ENCODE measurements around the gene ELF3.
"Not testable (repeated sequence)": the region's sequence is repeated elsewhere in the genome, so short reads cannot be mapped to it uniquely, and the experiment has no call there.

The ELF3 gene

DNA sequence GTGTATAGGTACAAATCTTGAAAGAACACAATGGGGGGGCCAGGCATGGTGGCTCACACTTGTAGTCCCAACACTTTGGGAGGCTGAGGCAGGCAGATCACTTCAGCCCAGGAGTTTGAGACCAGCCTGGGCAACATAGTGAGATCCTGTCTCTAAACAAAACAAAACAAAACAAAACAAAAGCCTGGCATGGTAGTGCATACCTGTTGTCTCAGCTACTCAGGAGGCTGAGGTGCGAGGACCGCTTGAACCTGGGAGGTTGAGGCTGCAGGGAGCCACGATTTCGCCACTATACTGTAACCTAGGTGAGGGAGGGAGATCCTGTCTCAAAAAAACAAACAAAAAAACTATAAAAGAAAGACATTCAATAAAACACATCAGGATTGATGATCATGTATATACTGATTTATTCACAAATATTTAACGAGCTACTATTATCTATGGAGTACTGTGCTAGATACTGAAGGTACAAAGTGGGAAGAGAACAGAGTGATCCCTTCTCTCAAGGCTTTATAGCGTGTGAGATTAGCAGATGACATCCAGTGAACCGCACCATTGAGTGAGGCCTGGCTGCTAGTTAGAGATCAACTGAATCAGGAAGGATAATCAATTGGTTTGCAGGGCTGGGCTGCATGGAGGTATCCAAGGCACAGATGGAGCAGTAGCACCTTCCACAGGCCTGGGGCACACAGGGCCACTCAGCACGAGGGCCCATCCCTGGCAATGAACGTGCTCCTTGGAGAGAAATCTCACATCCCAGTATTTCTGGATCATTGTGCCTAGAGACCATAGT is 26.4 kb downstream of the ELF3 start:
- no peak for DNase-seq

DNA sequence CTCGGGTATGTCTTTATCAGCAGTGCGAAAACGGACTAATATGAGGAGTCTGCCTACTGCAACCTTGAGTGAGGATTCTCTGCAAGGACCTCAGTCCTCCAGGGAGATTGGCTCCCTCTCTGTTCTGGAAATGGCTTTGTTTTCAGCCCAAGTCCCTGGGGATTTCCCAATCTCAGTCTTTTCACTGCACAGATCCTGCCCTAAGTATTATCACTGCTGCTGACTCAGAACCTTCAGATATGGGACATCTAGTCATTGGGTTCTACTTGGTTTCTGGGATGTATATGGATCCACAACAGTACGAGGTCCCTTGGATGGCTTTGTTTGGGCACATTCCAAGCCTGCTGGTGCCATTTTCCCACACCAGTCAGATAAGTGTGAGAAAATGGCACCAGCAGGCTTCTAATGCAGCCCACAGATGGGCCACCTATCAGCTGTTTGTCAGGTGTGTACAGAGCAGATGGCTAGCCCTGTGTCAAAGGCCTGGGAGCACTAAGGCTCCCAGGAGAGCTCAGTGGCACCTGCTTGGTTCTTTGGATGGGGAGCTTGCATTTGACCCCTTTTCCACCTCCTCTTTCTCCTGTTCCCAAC is 27.4 kb downstream of the ELF3 start:
- no peak for DNase-seq

DNA sequence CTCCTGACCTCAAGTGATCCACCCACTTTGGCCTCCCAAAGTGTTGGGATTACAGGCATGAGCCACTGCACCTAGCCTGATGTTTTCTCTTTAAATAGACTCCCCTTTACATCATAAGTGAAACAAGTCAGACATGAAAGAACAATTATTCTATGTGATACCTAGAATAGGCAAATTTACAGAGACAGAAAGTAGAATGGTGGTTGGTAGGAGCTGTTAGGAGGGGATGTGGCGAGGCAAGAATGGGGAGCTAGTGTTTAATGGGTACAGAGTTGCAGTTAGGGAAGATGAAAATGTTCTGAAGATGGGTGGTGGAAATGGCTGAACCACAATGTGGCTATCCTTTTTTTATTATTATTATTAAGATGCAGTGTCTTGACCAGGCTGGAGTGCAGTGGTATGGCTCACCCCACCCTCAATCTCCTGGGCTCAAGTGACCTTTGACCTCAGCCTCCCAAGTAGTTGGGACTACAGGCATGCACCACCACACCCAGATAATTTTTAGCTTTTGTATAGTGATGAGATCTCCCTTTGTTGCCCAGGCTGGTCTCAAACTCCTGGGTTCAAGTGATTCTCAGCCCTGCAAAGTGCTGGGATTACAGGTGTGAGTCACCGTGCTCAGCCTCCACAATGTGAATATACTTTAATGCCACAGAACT is 28.4 kb downstream of the ELF3 start:
- no peak for DNase-seq

DNA sequence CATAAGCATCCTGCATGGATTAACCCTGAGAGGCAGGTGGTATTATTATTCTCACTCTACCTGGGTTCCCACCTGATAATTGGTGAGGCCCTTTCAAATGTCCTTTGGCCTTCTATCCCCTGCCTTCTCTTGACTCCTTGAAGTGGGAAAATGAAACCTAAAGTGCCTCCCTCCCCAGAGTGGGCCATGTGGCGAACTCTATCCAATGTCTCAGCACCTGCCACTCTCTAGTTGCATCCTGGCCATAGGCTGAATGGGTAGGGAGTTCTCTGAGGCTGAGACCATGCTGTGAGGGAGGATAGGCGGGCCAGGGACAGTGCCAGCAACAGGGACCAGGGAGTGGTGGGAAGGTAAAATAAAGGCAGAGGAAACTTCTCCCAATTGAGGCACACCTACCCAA is 35.3 kb downstream of the ELF3 start:
- no peak for DNase-seq

DNA sequence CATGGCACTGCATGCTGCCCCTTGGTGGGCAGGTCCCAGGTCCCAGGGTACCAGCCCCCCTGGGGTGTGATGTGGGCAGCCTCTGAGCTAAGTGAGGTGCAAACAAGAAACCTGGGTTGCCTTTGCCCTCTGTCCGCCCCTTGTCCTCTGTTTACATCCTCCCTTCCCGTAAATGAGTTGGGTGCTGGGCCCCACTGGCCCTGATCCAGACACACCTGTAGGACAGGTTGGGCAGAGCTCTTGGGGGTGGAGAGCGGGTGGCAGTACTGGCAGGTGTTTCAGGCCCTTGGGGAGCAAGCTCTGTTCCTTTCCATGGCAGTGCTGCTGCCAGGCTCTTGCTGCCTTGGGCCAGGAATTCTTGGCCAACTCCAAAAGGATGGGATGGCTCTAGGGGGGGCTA is 35.8 kb downstream of the ELF3 start:
- no peak for DNase-seq

DNA sequence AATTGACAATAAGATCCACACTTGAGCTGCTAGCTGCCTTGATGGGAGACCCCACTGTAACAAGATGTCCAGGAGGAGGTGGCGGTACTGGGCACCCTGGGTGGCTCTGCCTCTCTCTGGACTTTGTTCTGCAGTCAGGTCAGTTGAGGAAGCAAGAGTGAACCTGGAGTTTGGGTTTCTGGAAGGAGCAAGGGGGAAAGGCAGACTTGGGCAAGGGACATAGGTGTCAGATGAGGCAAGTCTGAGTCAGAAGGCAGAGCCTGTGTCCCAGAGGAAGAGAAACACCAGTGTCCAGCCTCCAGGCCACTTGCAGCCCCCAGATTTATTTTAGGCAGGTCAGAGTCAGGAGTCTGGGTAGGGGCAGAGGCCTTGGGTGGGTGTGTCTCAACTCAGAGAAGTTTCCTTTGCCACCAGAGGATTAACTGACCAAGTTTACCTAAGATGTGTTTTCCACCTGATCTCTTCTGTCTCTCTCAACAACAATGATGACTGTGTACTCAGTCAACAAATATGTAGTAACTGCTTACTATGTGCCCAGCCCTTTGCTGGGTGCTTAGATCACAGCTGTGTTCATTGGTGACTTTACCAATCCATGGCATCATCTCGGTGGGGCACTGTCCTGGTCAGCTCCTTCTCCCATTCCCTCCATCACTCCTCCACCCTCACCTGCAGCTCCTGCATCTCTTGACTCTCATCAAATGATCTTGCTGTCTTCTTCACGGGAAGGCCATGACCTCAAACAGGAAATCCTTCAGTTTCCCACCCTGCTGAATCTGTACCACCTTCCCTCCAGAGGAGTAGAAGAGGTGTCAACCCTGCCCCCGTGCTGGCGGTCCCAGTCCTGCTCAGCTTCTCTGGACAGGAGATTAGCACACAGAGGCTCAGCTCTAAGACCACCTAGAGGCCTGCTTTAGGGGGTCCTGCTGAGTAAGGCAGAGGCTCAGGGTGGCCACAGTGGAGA is 36.6 kb downstream of the ELF3 start:
- no peak for DNase-seq

DNA sequence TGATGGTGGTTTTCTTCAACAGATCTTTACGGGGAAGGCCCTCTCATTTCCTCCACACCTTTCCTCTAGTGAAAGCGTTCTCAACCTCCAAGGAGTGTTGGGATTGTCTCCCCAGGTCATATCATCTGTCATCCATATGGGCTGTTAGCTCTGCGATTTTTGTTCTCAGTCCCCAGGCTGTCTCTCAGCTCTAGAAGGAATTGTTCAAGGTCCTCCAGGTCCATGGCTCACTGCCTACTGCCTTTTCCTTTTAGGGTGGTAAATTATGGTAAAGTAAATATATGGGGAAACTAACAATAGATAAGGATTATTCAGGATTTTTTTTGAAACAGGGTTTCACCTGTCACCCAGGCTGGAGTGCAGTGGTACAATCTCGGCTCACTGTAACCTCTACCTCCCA is 37.6 kb downstream of the ELF3 start:
- DNase-seq, result no peak

DNA sequence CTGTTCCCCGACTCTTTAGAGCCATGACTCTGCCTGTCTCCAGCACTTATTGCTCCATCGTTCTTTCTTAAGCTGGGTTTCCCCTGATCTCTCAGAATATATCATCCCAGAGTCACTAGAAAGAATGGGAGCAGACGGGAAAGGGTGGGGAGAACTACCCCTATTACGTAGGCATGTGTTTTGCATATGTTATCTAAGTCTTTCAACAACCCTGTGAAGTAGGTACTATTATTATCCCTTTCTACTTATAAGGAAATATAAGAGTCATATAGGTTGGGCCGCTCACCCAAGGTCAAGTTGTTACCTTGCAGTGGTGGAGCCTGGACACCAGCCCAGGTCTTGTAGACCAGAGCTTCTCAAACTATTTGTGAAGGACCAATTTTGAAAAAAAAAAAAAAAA is 38.7 kb downstream of the ELF3 start:
- no peak for DNase-seq

DNA sequence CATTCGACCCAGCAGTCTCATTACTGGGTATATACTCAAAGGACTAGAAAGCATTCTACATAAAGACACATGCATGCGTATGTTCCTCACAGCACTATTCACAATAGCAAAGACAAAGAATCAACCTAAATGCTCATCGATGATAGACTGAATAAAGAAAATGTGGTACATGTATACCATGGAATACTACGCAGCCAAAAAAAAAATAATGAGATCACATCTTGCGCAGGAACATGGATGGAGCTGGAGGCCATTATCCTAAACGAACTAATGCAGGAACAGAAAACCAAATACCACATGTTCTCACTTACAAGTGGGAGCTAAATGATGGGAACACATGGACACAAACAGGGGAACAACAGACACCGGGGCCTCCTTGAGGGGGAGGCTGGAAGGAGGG is 43.7 kb downstream of the ELF3 start:
- DNase-seq, result no peak

DNA sequence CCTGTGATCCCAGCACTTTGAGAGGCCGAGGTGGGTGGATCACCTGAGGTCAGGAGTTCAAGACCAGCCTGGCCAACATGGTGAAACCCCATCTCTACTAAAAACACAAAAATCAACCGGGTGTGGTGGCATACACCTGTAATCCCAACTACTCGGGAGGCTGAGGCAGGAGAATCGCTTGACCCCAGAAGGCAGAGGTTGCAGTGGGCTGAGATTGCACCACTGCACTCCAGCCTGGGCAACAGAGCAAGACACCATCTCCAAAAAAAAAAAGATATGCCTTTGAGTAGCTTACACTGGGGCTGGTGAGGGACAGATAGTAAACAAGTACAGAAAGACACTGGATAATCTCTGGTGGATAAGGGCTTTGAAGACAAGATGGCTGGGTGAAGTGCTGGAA is 44.3 kb downstream of the ELF3 start:
- not testable (repeated sequence) for DNase-seq

DNA sequence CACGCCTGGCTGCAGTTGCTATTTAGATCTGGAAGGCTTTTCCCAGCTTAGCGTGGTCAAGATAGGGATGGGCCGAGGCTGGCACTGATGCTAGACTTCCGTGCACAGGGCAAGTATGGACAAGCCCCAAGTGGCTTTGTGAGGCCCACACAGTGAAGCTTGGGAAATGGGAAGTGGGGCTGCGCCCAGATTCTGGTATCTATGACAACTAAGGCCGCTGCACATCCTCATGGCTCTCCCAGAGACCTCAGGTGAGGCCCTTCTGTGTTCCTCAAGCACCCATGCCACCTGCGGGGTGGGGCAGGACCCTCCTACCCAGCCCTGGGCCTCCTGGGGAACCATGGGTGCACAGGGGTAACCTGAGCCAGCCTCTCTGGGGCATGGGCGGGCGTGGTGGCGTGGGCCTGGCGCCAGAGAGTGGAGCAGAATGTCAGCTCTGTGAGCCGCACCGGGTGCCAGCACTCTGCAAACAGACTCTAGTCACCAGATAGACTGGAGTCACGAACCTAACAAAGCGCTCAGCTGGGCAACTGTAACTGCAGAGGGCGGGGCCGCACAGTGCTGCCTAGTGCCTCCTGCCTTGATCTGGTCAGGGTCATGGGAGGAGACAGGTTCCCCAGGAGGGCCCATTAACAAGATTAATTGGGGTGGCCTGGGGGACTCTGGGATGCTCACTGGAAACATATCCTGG is 46.4 kb downstream of the ELF3 start:
- no peak for DNase-seq

DNA sequence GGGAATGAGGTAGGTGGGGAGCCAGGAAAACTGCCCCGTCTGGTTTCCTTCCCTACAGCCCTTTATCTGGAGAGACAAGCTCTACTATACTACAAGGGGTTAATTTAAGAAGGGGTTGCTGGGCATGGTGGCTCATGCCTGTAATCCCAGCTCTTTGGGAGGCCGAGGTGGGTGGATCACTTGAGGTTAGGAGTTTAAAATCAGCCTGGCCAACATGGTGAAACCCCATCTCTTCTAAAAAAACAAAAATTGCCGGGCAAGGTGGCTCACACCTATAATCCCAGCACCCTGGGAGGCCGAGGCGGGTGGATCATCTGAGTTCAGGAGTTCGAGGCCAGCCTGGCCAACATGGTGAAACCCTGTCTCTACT is 46.9 kb downstream of the ELF3 start:
- not testable (repeated sequence) for DNase-seq

DNA sequence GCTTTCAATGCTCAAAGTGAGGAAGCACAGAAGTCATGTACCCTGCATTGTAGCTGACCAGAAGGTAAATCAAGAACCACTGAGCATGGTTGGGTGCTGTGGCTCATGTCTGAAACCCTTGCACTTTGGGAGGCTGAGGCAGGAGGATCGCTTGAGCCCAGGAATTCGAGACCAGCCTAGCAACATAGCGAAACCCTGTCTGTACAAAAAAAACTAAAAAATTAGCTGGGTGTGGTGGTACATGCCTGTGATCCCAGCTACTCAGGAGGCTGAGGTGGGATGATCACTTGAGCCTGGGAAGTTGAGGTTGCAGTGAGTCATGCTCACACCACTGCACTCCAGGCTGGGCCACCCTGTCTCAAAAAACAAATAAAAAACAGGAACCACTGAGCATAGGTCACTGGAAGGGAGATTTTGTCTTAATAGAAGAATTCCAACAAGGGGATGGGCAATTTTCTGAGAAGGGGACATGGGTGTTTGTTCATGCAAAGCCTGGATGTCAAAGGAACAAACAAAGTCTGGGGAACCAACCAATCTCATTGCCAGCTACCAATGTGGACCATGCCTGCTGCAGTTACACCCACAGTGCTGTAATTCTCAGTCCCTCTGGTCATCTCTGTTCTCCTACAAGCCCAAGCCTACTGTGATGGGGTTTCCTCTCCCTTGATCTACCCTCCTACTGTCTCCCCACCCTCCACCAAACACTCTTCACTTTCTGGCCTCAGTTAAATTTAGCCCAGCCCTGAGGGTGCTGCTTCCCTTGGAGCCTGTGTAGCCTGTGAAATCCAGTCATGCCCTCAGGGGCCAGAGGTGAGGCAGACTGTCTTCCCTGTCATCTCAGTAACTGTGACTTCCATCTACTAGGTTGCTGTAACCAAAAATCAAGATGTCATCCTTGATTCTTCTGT is 47.9 kb downstream of the ELF3 start:
- DNase-seq, result no peak

DNA sequence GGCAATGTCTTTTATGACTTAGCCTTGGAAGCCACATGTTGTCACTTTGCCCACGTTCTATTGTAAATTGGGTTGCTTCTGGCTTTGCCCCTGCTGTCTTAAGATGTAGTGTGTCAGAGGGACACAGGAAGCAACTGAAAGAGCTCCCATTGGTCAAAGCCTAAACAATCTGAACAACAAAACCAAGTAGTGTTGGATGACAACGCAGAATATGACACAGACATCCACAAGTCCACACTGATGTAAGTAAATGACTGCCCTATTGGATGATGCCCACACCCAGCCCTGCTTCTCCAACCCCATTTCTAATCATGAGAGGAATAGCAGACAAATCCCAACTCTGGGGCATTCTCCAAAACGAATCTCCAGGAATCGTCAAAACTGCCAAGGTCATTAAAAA is 50.7 kb downstream of the ELF3 start:
- DNase-seq, result no peak

DNA sequence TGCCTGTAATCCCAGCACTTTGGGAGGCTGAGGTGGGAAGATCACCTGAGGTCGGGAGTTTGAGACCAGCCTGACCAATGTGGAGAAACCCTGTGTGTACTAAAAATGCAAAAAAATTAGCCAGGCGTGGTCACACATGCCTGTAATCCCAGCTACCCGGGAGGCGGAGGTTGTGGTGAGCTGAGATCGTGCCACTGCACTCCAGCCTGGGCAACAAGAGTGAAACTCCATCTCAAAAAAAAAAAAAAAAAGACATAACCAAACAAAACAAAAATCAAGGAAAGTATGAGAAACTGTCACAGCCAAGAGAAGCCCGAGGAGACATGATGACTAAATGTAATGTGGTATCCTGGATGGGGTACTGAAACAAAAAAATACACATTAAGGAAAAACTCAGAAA is 51.4 kb downstream of the ELF3 start:
- not testable (repeated sequence) for DNase-seq

DNA sequence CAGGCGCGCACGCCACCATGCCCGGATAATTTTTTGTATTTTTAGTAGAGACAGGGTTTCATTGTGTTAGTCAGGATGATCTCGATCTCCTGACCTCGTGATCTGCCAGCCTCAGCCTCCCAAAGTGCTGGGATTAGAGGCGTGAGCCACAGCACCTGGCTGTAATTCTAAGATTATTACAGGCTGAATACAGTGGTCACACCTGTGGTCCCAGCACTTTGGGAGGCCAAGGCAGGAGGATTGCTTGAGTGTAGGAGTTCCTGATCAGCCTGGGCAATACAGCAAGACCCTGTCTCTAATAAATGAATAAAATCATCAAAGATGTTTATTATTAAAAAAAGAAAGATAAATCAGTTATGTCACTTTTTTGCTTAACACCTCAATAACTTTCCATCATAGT is 52.2 kb downstream of the ELF3 start:
- not testable (repeated sequence) for DNase-seq

DNA sequence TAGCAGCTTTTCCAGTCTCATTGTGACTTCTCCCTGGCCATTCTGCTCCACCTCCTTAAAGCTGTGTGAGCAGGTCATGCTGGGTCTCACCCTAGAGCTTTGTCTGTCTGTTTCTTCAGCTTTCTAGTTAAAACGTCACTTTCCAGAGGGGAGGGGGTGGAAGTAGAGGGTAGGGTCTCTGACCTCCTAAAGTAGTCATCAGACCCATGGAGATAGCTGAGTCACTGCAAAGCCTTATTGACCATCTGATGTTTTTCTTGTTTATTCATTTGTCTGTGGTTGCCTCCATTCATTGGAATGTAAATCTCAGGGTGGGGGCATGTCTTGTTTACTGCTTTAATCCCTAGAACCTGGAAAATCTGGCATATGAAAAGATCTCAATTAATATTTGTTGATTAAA is 52.7 kb downstream of the ELF3 start:
- no peak for DNase-seq

DNA sequence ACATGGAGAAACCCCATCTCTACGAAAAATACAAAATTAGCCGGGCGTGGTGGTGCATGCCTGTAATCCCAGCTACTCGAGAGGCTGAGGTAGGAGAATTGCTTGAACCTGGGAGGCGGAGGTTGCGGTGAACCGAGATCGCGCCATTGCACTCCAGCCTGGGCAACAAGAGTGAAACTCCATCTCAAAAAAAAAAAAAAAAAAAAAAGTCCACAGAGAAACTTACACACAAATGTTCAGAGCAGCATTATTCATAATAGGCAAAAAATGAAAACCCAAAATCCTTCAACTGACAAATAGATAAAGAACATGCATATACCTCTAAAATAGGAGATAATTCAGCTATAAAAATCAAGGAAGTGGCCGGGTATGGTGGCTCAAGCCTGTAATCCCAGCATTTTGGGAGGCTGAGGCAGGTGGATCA is 54.5 kb downstream of the ELF3 start:
- DNase-seq, result not testable (repeated sequence)

All from activated T-cell treated with anti-CD3 and anti-CD28 coated beads for 4 hours (primary cell).